Measurements from ENCODE around the gene EFCAB8.

Gene EFCAB8

DNA sequence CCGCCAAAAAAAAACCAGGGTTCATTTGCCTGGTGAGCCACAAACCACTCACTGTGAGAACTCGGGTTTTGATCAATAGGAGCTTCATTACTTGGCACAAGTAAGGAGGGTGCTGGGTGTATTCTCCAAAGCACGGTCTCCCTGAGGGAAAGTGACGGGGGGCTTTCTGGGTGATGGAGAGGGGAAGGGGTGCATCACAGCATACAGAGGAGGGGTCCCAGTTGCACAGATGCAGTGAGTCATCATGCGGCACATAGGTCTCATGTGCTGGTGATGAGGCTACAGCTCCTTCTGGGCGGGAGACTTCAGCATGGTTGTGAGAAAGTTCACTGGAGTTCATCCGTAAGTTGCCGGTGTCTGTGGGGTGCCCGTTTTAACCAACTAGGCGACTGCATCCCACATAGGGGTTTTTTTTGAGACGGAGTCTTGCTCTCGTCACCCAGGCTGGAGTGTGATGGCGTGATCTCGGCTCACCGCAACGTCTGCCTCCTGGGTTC is 109.3 kb downstream of the EFCAB8 start:
- ChIA-PET CTCF (interaction anchor here (0.6 to 1.1 kb wide), 7 partner anchors 12 to 339 kb away, joined by 3 to 4 read pairs (median 3); no protein-coding TSS in a partner anchor), POLR2A (ENCODE audit: low non-redundant PET) (no interaction called here)
- DNase-seq (ENCODE audit: low spot score), result no peak
- TF ChIP-seq, protein P1, sequence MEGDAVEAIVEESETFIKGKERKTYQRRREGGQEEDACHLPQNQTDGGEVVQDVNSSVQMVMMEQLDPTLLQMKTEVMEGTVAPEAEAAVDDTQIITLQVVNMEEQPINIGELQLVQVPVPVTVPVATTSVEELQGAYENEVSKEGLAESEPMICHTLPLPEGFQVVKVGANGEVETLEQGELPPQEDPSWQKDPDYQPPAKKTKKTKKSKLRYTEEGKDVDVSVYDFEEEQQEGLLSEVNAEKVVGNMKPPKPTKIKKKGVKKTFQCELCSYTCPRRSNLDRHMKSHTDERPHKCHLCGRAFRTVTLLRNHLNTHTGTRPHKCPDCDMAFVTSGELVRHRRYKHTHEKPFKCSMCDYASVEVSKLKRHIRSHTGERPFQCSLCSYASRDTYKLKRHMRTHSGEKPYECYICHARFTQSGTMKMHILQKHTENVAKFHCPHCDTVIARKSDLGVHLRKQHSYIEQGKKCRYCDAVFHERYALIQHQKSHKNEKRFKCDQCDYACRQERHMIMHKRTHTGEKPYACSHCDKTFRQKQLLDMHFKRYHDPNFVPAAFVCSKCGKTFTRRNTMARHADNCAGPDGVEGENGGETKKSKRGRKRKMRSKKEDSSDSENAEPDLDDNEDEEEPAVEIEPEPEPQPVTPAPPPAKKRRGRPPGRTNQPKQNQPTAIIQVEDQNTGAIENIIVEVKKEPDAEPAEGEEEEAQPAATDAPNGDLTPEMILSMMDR (conservative IDR thresholded peaks at IDR 0.05; ENCODE audit: low read depth), result no peak
- no peak overlapping the region for H3K27ac ChIP-seq

DNA sequence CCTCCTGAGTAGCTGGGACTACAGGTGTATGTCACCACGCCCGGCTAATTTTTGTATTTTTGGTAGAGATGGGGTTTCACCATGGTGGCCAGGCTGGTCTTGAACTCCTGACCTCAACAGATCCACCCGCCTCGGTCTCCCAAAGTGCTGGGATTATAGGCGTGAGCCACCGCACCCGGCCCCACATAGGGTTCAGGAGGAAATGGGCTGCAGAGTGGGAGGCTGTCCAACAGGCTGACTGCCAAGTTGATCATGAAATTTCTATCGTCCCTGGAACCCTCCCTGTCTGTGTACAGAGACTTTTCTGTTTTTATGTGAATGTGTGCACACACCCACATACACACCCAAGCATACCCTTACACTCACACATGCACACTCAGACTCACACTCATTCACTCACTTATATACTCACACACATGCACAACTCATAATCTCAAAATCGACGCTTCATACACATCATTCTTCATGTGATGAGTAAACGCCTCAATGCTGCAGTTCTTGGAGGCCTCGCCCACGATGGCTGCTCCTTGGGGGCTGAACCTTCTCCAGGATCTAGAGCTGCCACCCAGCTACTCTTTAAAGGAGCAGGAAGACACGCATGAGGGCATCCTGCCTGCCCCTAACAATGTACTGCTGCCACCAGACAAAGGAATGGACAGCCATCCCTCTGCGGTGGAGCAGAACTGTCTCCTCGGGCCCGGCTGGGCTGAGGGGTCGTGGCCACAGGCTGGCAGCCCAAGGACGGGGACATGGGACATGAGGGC is 109.9 kb downstream of the EFCAB8 start:
- POLR2A ChIA-PET (ENCODE audit: low non-redundant PET), result no interaction called here
- TF ChIP-seq, protein P1 (conservative IDR thresholded peaks at IDR 0.05; ENCODE audit: low read depth), result no peak
- CTCF ChIA-PET, result interaction anchor here (0.7 to 1.1 kb wide), 3 partner anchors 17 to 257 kb away, joined by 3 to 4 read pairs (median 4); no protein-coding TSS in a partner anchor
- H3K27ac ChIP-seq, result no peak overlapping the region
- no peak for DNase-seq (ENCODE audit: low spot score)

DNA sequence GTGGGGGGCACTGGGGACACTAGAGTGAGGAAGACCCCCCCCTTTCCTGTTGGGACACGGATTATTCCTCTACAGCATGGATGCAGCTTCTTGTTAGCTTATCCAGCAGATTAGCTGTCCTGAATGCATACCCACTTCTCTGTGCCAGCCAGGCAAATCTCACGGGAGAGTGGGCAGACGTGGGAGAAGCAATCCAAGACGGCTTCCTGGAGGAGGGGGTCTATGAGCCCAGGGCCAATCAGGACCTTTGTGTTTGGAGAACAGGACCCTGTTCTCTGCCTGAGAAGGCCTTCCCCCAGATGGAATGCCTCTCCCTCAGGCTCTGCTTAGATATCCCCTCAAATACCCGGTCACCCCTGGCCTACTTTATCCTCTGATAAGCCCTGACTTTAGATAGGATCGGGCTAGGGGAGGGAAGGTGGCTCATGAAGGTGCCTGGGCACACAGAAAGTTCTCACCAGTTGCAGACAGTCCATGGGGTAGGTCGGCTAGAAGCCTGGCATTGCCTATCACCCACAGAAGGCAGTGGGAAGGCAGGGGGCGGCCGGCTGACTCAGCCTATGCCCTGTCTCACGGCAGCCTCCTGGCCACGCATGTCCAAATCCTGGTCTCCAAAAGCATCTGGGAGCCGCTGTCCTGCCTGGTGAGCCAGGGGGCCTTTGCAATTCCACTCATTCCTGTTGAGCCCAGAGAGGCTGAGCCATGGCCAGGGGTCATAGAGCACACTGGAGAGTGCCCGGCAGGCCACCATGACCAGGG is 110.8 kb downstream of the EFCAB8 start:
- POLR2A ChIA-PET (ENCODE audit: low non-redundant PET), result no interaction called here
- DNase-seq (ENCODE audit: low spot score), result no peak
- CTCF ChIA-PET, result no interaction called here
- TF ChIP-seq, protein P1 (conservative IDR thresholded peaks at IDR 0.05; ENCODE audit: low read depth), result no peak
- H3K27ac ChIP-seq, result no peak overlapping the region

- H3K27ac ChIP-seq, result no peak overlapping the region
- ChIA-PET CTCF (interaction anchor here (0.8 kb wide), 1 partner anchor 24 kb away, joined by 3 read pairs; no protein-coding TSS in a partner anchor), POLR2A (ENCODE audit: low non-redundant PET) (no interaction called here)
These were observed 111.6 kb downstream of the EFCAB8 start for GRCh38 chr20:32970115-32970972.

DNA sequence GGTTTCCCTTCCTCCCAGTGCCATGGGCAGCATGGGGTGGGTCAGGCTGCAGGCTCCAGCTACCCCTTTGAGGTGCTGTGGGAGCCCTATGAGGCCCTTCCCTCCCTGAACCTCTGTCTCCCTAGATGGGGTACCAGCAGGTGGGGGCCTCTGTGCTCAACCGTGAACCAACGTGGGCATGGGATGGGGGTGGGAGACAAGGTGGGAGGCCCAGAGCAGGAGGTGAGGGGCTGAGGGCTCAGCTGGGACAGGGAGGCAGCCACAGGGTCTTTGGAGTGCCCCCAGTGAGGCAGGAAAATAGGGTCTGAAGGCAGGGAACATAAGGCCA is 112.2 kb downstream of the EFCAB8 start:
- ChIA-PET CTCF (interaction anchor here (0.8 kb wide), 1 partner anchor 25 kb away, joined by 3 read pairs; no protein-coding TSS in a partner anchor), POLR2A (ENCODE audit: low non-redundant PET) (no interaction called here)
- TF ChIP-seq, protein P1 (conservative IDR thresholded peaks at IDR 0.05; ENCODE audit: low read depth), result no peak
- DNase-seq (ENCODE audit: low spot score), result no peak
- H3K27ac ChIP-seq, result no peak overlapping the region

More at GRCh38 chr20:32970115-32970972, 111.6 kb downstream of the EFCAB8 start:
- DNase-seq (ENCODE audit: low spot score), result no peak
- TF ChIP-seq, protein P1 (conservative IDR thresholded peaks at IDR 0.05; ENCODE audit: low read depth), result no peak

- H3K27ac ChIP-seq, result no peak overlapping the region
- ChIA-PET POLR2A (ENCODE audit: low non-redundant PET) (no interaction called here), CTCF (no interaction called here)
- TF ChIP-seq, protein P1 (conservative IDR thresholded peaks at IDR 0.05; ENCODE audit: low read depth), result no peak
- no peak for DNase-seq (ENCODE audit: low spot score)
These were observed 113.0 kb downstream of the EFCAB8 start for GRCh38 chr20:32971703-32972161.
